ENCODE results near the gene GNPTAB. TPM values are rescaled to one million over a fixed set of nuclear protein-coding genes. Genes with fewer than 3 reads are reported as not detected.
A peak's percentile ranks its signal among the peaks of the same experiment; 100 is the strongest.

Gene GNPTAB
- total RNA-seq, 1 donor from 2014 or later: 28.7 TPM

- no peaks in the 10 kb centered on the region for H3K27me3 ChIP-seq
- intact Hi-C loops (cut with DNase I): no loop called here
- H3K36me3 ChIP-seq: no peaks in the 10 kb centered on the region
- no peaks in the 10 kb centered on the region for H3K4me1 ChIP-seq
- H3K27ac ChIP-seq: no peak overlapping the region
- TF ChIP-seq POLR2AphosphoS5 (IDR thresholded peaks at IDR 0.05; ENCODE audit: insufficient read depth in 1 of 2, low read depth in 1 of 2): no peak
- H3K4me3 ChIP-seq: no peak overlapping the region
- no peaks in the 10 kb centered on the region for H3K9me3 ChIP-seq
- no peak for DNase-seq (ENCODE audit: extremely low spot score in 2 of 2)
Measured at GRCh38 chr12:101847325-101847724, 16.6 kb upstream of the GNPTAB start.

- no peaks in the 10 kb centered on the region for H3K27me3 ChIP-seq
- H3K4me1 ChIP-seq: no peaks in the 10 kb centered on the region
- H3K36me3 ChIP-seq: no peaks in the 10 kb centered on the region
- H3K9me3 ChIP-seq: no peaks in the 10 kb centered on the region
- H3K27ac ChIP-seq: no peak overlapping the region
- TF ChIP-seq POLR2AphosphoS5 (IDR thresholded peaks at IDR 0.05; ENCODE audit: insufficient read depth in 1 of 2, low read depth in 1 of 2): no peak
- TF ChIP-seq POLR2A (IDR thresholded peaks at IDR 0.05): no peak
- TF ChIP-seq CTCF (IDR thresholded peaks at IDR 0.05): no peak
- DNase-seq (ENCODE audit: extremely low spot score in 2 of 2): no peak
- intact Hi-C loops (cut with DNase I): no loop called here
- H3K4me3 ChIP-seq: no peak overlapping the region
Measured at GRCh38 chr12:101845137-101845711, 14.5 kb upstream of the GNPTAB start.

- TF ChIP-seq CTCF (IDR thresholded peaks at IDR 0.05): no peak
- no peak for TF ChIP-seq POLR2AphosphoS5 (IDR thresholded peaks at IDR 0.05; ENCODE audit: insufficient read depth in 1 of 2, low read depth in 1 of 2)
- no peak for TF ChIP-seq POLR2A (IDR thresholded peaks at IDR 0.05)
Measured at GRCh38 chr12:101841069-101841468, 10.3 kb upstream of the GNPTAB start.

GRCh38 chr12:101839324-101840283, 8.8 kb upstream of the GNPTAB start:
- Histone ChIP-seq H3K36me3 (no peaks in the 10 kb centered on the region), H3K27me3 (no peaks in the 10 kb centered on the region), H3K9me3 (no peaks in the 10 kb centered on the region), H3K4me3 (no peak overlapping the region), H3K27ac (no peak overlapping the region), H3K4me1 (no peaks in the 10 kb centered on the region)
- DNase-seq (ENCODE audit: extremely low spot score in 2 of 2): no peak
- TF ChIP-seq POLR2AphosphoS5 (IDR thresholded peaks at IDR 0.05; ENCODE audit: insufficient read depth in 1 of 2, low read depth in 1 of 2): peak in 1 of 2 donors; percentile 14
- peak; percentile 57 to 79 (median 70) for TF ChIP-seq CTCF (IDR thresholded peaks at IDR 0.05)
- TF ChIP-seq POLR2A (IDR thresholded peaks at IDR 0.05): no peak
- intact Hi-C loops (cut with DNase I): loop anchor here (5.0 kb wide), 1 partner anchor 67 kb away; no protein-coding TSS in a partner anchor

More at GRCh38 chr12:101841069-101841468, 10.3 kb upstream of the GNPTAB start:
- Histone ChIP-seq H3K27ac (no peak overlapping the region), H3K27me3 (no peaks in the 10 kb centered on the region), H3K4me1 (no peaks in the 10 kb centered on the region), H3K4me3 (no peak overlapping the region), H3K36me3 (no peaks in the 10 kb centered on the region), H3K9me3 (no peaks in the 10 kb centered on the region)
- DNase-seq (ENCODE audit: extremely low spot score in 2 of 2): no peak
- intact Hi-C loops (cut with DNase I): no loop called here

- Histone ChIP-seq H3K27me3 (no peaks in the 10 kb centered on the region), H3K4me1 (no peaks in the 10 kb centered on the region), H3K36me3 (no peaks in the 10 kb centered on the region), H3K9me3 (no peaks in the 10 kb centered on the region), H3K27ac (no peak overlapping the region), H3K4me3 (no peak overlapping the region)
- TF ChIP-seq POLR2AphosphoS5 (IDR thresholded peaks at IDR 0.05; ENCODE audit: insufficient read depth in 1 of 2, low read depth in 1 of 2) (no peak), POLR2A (IDR thresholded peaks at IDR 0.05) (no peak), CTCF (IDR thresholded peaks at IDR 0.05) (no peak)
- DNase-seq (ENCODE audit: extremely low spot score in 2 of 2): no peak
- intact Hi-C loops (cut with DNase I): loop anchor here (5.0 kb wide), 1 partner anchor 66 kb away; no protein-coding TSS in a partner anchor
Measured at GRCh38 chr12:101838628-101839323, 8.0 kb upstream of the GNPTAB start.
